Loucy (cell line): ENCODE measurements around the gene SVOPL.

Experiments
- EZH2phosphoT487 ChIP-seq: fragments of 200-600 bp; IDR thresholded peaks from 2 replicates; pipeline ENCODE4 v1.6.1; 2018; ENCODE audit warnings: antibody characterized with exemption, mild to moderate bottlenecking, moderate library complexity, borderline replicate concordance
- TF ChIP-seq, protein P1 (sequence below): fragments of 200-600 bp; sonication (generic); conservative IDR thresholded peaks from 2 replicates; pipeline ENCODE4 v1.5.1; 2014; ENCODE audit warnings: mild to moderate bottlenecking, antibody characterized with exemption, low read length

DNA sequence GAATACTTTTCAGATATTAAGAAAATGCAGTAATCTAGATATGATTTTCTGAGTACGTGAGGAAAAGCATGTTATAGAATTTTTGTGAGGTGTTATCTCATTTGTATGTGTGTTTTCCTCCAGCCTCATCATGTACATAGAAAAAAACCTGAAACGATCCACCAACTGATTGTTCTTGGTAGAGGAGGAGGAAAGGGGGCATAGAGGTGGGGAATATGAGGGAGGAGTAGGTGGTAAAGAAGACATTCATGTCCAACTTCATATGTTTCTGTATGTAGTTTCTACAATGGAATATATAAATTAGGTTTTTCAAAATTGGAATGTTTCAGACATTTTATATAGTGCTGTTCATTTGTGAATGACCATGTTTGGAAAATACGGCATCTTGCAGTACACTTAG is 131.7 kb downstream of the SVOPL start:
- TF ChIP-seq, protein P1, sequence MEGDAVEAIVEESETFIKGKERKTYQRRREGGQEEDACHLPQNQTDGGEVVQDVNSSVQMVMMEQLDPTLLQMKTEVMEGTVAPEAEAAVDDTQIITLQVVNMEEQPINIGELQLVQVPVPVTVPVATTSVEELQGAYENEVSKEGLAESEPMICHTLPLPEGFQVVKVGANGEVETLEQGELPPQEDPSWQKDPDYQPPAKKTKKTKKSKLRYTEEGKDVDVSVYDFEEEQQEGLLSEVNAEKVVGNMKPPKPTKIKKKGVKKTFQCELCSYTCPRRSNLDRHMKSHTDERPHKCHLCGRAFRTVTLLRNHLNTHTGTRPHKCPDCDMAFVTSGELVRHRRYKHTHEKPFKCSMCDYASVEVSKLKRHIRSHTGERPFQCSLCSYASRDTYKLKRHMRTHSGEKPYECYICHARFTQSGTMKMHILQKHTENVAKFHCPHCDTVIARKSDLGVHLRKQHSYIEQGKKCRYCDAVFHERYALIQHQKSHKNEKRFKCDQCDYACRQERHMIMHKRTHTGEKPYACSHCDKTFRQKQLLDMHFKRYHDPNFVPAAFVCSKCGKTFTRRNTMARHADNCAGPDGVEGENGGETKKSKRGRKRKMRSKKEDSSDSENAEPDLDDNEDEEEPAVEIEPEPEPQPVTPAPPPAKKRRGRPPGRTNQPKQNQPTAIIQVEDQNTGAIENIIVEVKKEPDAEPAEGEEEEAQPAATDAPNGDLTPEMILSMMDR = no peak
- TF ChIP-seq EZH2phosphoT487 = no peak
